Uterus (tissue), 2 donors: Measurements from ENCODE around the gene MIP.

Experiments used
- CTCF ChIP-seq, 4 experiments: fragments of 200-600 bp in 2 of 4; fragments of 450-650 bp in 2 of 4; sonication (generic) in 2 of 4; IDR thresholded peaks; one replicate each; pipeline ENCODE4 v1.5.1; 2016 to 2019; ENCODE audit warnings: antibody characterized with exemption in 4 of 4, mild to moderate bottlenecking in 2 of 4, moderate library complexity in 1 of 4
- POLR2A ChIP-seq, 2 donors: fragments of 450-650 bp; IDR thresholded peaks; one replicate each; pipeline ENCODE4 v1.6.1; 2016; ENCODE audit warnings: antibody characterized with exemption in 2 of 2, mild to moderate bottlenecking in 1 of 2, moderate library complexity in 1 of 2

- TF ChIP-seq CTCF (IDR thresholded peaks at IDR 0.05) (no peak), POLR2A (IDR thresholded peaks at IDR 0.05) (no peak)
These were observed 25.2 kb upstream of the MIP start for GRCh38 chr12:56479625-56480024.
